8988T (cell line): Measurements from ENCODE around the gene C19orf81.

Source experiments
- DNase-seq: peaks from one replicate; pipeline ENCODE4 v3.0.0; 2011

C19orf81 gene

GRCh38 chr19:50629801-50630200 is 19.4 kb upstream of the C19orf81 start:
- DNase-seq: no peak

GRCh38 chr19:50632151-50632835 is 17.0 kb upstream of the C19orf81 start:
- DNase-seq: no peak

- DNase-seq: no peak
These were observed 15.9 kb upstream of the C19orf81 start for GRCh38 chr19:50633359-50633758.

- DNase-seq: no peak
These were observed 15.3 kb upstream of the C19orf81 start for GRCh38 chr19:50633973-50634372.

GRCh38 chr19:50636317-50637085 is 12.7 kb upstream of the C19orf81 start:
- no peak for DNase-seq

GRCh38 chr19:50638600-50638999 is 10.6 kb upstream of the C19orf81 start:
- DNase-seq: no peak

GRCh38 chr19:50639121-50640112 is 9.8 kb upstream of the C19orf81 start, which contains the start of gene SYT3:
Gene SYT3, minus strand, starts transcription at chr19:50639881. Its CDS starts 2,470 bp downstream, at chr19:50637411.
- no peak for DNase-seq

GRCh38 chr19:50640368-50640767 is 8.9 kb upstream of the C19orf81 start:
- DNase-seq: no peak

GRCh38 chr19:50644315-50644915 is 4.8 kb upstream of the C19orf81 start:
- no peak for DNase-seq

- no peak for DNase-seq
These were observed 4.1 kb upstream of the C19orf81 start for GRCh38 chr19:50645107-50645506.

- DNase-seq: no peak
These were observed 3.0 kb upstream of the C19orf81 start for GRCh38 chr19:50646074-50646807.

- DNase-seq: no peak
These were observed 1.2 kb upstream of the C19orf81 start for GRCh38 chr19:50647879-50648615.

- no peak for DNase-seq
These were observed 586 bp upstream of the C19orf81 start for GRCh38 chr19:50648659-50649058.

- no peak for DNase-seq
These were observed 1.9 kb downstream of the C19orf81 start for GRCh38 chr19:50651174-50651573.

- DNase-seq: no peak
These were observed 3.5 kb downstream of the C19orf81 start for GRCh38 chr19:50652722-50653121.

GRCh38 chr19:50654882-50655281 is 5.6 kb downstream of the C19orf81 start:
- DNase-seq: no peak

- DNase-seq: no peak
These were observed 8.0 kb downstream of the C19orf81 start for GRCh38 chr19:50657222-50657669.

GRCh38 chr19:50657712-50658440 is 8.6 kb downstream of the C19orf81 start:
- peak; percentile 92 for DNase-seq

GRCh38 chr19:50658441-50659317 is 9.4 kb downstream of the C19orf81 start:
- no peak for DNase-seq
